NCI-H2107 (cell line): ENCODE results near the gene ABLIM2.

Experiments used
- DNase-seq: peaks from one replicate; lab custom pipeline; 2025; lab: John Stamatoyannopoulos, UW

The ABLIM2 gene

DNA sequence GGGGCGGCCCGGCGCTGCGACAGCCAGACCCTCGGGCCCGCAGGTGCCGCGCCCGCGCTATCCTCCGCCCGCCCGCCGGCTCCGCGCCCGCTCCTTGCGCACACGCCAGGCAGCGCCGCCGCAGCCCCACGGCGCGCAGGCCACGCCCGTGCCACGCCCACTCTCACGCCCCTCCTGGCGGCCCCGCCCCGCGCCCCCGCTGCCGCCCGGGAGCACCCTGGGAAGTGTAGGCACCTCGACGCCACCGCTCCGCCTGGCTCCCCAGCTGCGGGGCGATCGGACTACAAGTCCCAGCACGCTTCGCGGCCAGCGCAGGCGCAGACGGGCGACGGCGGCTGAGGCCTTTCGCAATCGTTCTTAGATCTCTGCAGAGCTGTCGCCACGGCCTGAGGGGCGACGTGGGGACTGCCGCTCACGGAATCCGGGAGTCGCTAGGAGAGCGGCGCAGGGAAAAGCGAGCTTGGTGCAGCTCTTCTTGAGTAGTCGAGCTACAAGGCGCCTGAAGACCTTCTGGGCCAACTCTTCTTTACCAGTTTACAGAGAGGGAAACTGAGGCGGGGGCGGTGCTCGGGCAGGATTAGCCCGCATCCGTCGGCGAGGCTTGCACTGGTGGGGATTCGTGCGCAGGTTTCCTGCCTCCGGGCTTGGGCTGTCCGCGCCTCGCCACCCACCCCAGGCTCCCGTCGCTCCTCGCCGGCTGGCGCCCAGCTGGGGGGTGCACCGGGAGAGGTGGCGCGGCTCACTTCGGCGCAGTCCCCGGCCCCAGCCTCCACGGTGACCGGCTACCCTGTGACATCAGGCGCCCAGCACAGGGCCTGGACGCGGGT, at the start of gene ABLIM2:
TSS of gene ABLIM2 (minus strand) at position 104 of the 827 bp plus-strand sequence. CDS start 124 bp downstream, outside the sequence.
- peak; percentile 87 for DNase-seq

DNA sequence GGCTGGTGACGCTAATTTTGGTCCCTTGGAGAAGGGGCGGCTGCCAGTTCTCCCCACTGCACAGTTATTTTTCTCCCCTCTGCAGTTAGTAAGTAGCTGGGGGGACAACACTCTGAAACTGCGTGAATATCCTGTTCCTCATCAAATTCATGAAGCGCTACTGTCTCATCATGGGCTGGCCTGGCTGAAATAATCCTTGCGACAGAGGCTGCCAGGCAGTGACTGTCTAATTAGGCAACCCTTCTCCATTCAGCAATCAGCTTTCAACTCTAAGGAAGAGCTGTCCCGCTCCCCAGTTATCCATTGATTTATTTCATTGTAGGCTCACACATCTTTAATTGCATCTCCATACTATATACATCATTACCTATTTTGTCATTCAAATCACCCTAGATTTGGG, 48.7 kb upstream of the ABLIM2 start:
- DNase-seq = no peak

DNA sequence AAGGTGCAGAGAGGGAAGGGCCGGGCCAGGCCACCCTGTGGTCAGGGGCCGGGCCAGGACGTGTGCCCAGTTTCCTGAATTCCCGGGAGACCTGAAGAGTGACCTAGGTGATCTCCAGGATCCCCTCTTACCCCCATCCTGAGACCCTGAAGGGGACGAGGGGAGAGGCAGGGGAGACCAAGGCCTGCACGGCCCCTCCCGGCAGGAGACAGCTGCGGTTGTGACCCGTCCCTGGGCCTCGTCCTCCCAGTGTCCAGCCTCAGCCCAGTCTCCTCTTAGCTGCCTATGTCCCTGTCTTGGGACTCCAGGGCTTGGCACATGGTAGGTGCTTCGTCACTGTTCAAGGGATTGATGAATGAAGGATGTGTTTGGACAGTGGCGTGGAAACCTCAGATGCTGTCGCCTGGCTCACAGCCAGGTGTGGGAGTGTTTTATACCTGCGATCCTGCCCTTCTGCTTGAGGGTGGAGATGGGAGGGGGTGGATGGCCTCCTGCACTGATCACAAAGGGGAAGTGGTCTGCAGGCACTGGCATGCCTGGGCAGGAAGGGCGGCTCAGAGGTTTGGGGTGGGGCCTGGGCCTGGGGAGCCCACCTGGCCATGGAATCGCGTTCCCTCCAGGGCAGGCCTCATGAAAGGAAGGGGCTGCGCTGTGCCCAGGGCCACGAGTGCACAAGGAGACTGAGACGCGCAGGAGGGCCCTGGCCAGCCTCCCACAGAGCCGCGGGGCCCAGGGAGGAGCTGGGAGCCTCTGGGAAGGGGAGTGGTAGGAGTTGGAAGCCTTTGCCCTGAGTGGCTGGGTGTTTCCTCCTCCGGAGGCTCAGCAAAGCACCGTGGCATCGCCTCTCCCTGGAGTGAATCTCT, 47.4 kb upstream of the ABLIM2 start:
- no peak for DNase-seq

DNA sequence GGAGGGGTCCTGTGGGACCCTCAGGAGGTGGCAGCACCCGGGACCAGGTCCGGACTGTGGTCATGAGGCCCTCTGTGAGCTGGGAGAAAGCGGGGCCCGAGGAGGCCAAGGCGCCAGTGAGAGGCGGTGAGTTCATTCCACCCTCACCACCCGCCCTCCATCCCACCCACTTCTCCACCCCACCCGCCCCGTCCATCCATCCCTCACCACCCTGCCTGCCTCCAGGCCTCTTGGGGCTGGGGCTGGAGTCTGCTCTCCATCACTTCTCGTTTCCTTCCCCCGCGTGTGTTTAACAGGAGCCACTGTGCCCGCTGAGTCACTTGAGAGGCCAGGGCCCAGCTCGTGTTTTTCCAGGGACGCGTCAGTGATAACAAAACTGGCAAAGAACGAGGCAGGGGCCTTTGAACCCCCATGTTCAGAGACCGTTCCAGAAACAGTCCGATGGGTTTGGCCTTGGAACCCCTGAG, 46.7 kb upstream of the ABLIM2 start:
- DNase-seq = no peak

DNA sequence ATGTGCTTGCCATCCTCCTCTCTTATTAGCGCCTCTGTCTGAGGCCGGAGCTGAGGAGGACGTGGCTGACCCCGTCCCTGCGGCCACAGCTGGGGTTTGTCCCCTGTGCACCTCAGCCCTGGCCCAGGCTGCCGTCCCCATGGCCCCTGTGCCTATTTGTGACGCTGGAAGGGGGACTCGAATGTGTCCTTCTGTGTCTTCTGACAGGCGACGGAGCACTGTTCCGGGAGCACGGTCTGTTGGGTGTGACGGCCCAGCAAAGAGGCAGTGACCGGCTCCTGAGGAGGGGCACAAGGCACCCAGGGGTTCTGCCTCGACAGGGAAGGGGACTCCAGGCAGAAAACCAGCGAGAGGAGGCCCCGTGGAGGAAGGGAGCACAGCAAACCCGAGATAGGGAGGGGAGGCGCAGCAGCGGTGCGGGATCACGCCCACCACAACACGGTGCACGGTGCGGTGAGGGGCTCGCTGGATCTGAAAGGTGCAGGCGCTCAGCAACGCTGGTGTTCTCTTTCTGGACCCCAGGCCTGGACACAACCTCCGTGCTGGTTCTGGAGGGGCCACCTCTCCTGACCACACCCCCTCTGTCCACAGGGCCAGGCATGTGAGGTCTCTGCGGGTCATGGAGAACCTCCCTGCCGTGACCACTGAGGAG, 46.1 kb upstream of the ABLIM2 start:
- no peak for DNase-seq

DNA sequence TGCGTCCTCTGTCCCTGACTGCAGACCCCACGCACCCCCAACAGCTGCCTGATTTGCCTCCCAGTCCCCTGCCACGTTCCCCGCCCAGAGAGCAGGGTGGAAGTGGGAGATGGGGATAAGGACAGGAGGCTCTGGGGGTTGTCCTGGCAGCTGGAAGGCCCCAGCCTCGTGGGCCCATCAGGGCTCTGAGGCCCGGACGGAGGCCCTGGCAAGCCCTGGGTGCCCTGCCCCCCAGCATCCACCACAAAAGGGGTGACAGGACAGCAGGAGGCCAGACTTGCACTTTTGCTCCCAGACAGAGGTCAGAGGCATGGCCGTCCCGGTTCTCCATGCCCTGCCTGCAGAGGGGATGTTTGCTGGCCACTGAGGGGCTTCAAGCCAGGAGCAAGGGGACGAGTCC, 45.2 kb upstream of the ABLIM2 start:
- no peak for DNase-seq

DNA sequence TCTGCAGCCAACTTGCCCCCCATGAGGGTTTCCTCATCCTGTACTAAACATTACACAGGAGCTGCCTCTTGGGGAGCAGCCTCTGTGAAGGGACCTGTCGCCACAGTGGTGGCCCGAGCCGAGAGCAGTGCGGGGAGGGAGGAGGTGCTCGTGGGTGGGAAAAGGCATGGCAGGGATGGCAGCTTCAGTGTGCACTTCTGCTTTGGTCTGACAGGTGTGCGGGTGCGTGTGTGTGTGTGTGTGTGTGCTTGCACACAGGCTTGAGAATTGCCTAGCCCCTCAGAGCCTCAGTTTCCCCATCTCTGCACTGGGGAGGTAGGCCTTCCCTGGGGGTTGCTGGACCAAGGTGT, 44.4 kb upstream of the ABLIM2 start:
- DNase-seq = no peak

DNA sequence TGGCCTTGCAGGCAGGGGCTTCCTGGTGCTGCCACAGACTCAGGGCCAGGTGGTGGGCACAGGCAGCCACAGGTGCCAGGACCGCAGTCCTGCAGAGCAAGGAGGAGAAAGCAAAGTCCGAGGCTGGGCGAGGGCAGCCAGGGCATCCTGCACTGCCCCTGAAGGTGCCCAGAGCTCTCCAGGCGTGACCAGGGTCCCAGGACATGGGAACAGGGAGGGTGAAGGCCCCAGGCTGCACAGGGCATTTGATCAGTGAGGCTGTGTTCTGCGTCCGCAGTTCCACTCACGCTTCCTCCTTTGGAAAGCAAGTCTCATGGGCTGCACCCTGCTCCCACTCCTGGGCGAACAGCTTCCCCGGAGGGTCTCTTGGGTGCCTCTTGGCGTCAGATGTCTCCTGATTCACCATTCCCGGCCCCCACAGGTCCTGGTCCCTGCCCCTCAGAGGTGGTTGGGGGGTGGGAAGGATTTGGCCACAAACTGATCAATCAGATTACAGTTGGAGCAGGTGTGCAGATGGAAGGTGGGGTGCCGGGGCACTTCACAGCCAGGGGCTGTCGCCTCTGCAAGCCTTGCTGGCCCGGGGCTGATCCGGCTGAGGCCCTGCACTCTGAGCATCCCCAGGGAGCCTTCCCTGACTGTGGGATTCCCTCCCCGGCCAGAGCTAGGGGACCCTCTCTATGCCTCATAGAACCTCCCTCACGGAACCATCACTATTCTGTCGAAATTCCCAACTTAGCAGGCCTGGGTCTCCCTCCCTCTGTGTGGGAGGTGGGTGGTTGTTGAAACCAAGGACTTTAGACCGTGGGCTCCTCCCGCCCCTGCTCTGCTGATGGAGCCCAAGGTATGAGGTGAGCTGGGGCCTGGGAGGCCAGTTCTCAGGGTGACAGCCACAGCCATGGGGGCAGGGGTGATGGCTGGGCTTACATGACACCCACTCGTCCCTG, 43.8 kb upstream of the ABLIM2 start:
- DNase-seq = no peak

DNA sequence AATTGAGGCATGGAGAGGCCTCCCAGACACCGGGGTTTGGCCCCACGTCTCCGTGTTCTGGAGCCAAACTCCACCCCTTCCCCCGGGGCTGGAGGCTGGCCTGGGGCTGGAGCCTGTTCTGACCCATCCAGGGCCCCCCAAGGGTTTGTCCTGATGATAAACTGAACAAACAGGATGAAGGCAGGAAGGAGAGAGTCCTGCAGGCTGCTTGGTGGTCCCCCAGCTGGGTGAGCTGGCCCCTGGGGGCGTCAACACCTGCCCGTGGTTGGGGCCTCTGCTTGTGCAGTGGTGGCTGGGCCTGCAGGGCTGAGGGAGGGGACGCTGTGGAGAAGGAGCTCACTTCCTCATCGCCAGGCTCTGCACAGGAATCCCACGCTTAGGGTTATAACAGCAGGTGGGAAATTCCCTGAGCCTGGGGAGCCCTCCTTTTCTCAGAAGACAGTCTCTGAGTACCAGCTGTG, 42.7 kb upstream of the ABLIM2 start:
- no peak for DNase-seq

DNA sequence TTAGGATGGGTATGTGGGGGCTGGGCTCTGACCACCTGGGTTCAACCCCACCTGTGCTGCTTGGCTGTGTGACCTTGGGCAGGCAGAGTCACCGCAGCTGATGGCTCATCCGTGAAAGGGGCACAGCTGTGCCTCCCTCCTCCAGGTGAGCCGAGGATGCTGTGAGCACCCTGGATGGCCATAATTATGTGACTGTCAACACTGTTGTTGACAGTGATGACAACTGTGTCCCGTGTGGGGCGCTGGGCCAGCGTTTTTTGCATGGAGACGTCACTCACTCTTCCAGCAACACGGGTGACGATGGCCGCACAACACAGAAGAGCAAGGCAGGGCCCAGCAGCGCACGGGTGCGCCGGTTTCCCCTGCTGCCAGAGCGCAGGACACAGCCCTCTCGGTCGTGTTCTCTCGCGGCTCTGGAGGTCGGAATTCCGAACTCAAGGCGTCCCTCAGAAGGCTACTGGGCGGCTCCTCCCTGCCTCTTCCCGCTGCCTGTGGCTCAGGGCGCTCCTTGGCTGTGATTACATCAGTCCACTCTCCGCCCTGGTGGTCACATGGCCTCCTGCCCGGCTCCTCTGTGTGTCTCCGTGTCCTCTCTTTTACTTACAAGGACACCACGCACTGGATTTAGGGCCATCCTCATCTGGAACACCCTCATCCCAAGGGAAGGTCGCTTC, 41.8 kb upstream of the ABLIM2 start:
- DNase-seq = no peak

DNA sequence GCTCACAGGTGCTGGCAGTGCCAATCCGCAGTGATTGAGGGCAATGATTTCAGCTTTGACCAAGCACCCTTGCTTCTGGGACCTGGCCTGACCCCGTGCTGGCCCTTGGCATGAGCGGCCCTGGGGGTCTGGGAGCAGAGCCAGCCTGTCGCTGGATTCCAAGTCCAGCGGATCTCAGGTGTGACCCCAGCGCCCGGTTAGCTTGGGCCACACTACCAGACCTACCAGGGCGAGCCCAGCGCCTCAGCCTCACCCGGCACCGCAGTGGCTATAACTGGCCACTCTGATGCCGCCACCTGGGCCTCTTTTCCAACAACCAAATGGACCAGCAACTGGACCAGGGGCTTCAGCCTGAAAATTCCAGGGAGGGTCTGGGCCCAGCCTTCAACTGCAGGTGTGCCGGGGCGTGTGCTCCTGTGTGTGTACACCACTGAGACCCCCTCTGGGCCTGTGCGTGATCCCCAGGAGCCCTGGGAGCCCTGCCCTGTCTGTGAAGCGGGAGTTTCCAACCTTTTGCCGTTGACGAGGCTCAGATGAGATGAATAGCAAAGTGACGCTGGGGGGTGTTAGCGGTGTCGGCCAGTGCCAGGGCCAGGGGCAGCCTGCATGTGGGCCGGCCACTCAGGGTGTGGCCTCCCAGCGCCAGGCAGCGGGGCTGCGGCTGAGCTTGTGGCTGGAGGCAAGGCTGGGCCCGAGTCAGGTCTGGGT, 41.1 kb upstream of the ABLIM2 start:
- DNase-seq = no peak

DNA sequence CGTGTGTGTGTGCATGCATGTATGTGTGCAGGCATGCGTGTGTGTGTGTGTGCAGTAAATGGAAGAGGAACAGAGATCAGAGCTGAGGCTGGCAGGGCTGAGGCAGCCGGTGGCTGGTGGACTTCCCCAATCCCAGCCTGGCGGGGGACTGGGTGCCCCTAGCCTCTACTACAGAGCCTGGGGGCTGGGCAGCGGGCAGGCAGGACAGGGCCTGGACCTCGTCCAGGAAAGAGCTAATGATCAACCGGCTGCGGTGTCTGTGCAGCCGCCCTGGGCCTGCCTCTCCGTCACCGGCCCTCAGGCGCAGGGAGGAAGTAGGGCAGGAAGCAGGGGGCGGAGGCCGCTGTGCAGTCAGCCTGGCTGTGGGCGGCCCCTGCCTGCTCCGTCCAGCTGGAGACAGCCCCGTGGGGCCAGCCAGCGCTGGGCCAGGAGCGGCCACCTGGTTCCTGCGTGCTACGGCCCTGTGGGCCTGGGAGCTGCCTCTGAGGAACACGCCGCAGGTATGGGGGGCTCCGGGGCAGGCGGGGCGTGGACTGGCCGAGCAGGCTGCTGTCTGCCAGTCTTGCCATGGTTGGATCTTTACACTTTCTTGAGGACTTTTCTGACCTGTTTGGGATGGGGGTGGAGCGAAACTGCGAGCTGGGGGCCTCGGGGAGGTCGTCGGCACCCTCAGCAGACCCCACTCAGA, 40.4 kb upstream of the ABLIM2 start, which contains the start of gene SH3TC1:
TSS of gene SH3TC1 (plus strand) at position 385 of the 688 bp plus-strand sequence. CDS start 5,905 bp downstream, outside the sequence.
- no peak for DNase-seq

DNA sequence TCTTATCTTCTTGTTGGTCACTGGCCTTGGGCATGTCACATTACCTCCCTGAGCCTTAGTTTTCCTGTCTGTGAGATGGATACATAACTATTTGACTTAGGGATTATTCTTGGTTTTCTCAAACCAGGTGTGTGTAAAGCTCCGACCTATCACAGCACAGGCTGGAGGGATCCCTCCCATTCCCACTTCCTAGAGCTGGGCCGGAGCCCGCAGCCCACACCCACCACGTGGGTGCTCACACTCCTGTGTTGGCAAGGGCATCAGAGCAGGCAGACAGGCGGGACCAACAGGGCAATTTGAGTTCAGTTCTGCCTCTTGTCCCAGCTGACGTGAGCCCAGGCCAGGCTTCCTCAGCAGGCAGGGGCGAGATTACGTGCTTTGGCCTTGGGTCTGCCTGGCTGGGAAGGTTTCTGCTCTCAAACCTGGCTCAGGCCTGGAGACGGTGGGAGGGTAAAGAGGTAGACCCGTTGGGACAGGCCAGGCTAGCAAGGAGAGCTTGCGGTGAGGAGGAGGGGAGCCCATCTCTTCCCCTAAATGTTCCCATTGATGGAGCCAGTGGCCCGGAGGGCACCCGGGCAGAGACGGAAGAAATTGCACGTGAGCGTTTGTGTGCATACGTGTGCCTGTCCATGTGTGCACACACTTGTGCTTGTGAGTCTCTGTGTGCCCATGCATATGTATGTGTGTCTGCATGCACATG, 39.7 kb upstream of the ABLIM2 start:
- no peak for DNase-seq

DNA sequence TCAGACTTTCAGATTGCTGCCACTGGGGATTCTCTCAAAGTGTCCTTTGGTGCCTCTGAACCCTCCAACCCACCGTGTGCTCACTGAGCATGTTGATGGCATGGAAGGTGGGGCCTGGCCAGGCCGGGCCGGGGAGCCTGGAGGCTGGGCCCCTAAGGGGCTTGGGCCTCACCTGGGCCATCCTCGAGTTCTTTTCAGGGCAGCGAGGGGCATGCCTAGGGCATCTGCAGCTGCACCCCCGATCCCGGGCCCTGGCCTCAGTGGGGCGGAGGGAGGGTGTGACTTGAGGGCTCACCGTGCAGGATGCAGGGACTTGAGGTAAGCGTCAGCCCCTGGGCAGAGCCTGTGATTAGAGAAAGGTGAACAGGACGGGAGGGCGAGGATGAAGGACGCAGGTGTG, 38.9 kb upstream of the ABLIM2 start:
- DNase-seq = no peak

DNA sequence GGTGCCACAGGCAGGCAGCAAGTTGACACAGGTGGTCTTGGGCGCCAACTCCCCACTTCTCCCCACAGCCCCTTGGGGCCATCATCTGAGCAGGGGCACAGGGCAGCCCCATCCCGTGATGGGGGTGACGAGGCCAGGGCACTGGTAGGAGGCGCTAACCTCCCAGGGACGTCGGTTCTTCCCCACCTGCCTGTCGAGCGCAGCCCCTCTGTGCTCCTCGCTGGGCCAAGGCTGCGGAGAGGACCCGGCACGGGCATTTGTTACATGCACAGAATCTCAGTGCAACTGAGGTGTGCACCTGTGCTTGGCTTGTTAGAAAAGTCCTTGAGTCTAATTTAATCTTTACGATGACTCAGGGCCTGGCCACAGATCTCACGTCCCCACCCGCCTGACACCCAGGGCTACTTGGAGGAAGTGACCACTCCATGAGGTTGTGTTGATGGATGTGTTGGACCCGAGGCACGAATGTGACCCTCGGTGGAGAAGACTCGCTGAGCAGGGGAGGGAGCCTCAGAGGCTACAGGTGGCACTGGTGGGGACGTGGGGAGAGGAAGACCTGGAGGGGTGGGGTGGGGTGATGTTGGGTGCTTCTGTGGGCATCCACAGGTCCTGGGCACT, 37.3 kb upstream of the ABLIM2 start:
- no peak for DNase-seq

DNA sequence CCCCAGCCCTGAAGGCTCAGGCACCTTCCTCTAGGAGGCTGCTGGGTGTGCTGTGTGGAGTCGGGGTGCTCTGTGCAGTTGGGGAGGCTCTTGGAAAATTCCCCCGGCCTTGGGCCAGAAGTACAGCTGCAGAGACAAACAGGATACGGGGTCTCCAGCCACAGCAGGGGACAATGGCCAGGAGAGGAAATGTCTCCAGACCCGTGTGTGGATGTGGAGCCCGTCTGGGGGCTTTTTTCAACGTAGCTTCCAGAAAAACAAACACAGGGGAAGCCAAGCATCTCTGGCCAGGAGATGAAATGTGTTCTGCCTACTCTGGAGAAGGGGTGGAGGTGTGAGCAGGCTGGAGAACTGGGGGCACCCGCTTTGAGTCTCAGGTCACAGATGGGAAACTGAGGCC, 36.8 kb upstream of the ABLIM2 start:
- no peak for DNase-seq

DNA sequence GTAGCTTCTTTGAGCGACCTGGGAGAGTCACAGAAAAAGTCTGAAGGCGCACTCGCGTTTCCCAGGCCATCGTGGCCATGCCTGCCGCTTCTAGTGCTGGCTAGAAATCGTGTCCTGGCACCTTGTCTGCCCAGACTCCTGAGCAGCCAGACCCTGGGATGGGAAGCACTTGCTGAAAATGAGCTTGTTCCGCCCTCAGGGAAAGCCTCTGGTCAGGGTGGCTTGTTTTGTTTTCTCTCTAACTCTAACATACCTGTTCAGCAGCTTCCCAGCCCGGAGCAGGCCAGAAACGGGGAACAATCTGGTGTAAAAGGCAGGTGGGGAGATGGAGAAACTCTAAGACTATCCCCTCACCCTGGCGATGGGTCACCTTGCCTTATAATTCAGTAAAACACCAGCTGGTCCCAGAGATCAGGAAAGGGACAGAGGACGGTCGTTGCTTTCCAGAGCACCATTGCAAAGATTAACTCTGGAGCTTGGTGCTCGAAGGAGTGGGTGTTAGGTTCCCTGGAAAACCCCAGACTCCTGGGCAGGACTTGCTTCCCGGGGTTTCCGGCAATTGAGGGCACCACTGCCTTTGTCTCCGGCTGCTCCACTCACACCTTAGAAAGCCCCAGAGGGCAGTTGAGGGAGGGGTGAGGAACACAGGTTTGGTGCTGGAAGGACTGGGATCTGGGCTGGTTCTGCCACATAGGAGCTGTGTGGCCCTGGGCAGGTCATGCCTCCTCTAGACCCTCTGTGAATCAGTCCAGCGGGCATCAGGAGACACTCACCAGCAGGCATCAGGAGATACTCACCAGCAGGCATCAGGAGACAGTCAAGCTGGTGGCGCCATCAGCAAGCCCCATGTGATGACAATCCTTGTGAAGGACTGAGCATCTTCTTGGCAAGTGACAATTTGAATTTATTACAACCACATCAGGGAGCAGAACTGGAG, 36.0 kb upstream of the ABLIM2 start:
- DNase-seq = no peak
